Inflammatory macrophage (primary cell): ENCODE results near the gene APBA2.

Experiments
- DNase-seq, 2 donors: peaks; one replicate each; pipeline ENCODE4 v3.0.0-alpha.2; 2020 to 2022

Gene APBA2

DNA sequence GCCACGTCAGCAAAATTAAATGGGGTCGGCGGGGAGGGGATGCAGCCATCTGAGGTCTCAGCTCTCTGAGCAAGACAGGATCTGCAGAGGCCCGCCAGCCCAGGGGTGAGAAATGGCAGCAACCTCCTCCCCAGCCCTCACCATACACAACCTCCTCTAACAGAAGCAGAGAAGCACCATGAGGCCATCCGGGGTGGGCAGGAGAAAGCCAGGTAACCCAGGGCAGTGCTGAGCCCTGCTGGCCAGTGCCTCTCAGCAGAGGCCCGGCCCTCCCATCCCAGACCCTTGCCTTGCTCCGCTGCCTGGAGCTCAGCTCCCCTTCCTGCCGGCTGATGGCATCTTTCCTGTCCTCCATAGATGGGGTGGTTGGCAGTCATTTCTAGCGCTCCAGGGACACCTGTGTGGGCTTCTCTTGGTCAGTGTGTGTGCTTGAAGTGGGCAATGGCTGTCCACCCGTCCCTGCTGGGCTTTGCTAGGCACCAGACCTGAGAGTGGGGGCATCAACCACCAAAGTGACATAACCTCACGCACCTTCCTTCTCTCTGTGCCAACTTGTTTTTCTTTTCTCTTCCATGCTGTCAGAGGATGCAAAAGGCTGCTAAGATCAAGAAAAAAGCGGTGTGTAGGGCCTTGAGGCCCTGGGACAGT lies 208.0 kb downstream of the APBA2 start:
- no peak for DNase-seq

DNA sequence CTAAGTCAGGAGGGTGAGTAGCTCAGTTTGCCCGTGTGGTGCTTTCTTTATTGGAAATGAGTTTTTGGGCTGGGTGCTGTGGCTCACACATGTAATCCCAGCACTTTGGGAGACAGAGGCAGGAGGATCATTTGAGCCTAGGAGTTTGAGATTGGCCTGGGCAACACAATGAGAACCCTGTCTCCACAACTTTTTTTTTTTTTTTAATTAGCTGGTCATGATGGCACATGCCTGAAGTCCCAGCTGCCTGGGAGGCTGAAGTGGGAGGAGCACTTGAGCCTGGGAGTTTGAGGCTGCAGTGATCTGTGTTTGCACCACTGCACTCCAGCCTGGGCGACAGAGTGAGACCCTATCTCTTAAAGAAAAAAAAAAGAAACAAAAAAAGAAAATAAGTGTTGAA lies 208.9 kb downstream of the APBA2 start:
- DNase-seq, result no peak

- DNase-seq, result no peak
Measured at GRCh38 chr15:29095746-29096145, 210.0 kb downstream of the APBA2 start.

DNA sequence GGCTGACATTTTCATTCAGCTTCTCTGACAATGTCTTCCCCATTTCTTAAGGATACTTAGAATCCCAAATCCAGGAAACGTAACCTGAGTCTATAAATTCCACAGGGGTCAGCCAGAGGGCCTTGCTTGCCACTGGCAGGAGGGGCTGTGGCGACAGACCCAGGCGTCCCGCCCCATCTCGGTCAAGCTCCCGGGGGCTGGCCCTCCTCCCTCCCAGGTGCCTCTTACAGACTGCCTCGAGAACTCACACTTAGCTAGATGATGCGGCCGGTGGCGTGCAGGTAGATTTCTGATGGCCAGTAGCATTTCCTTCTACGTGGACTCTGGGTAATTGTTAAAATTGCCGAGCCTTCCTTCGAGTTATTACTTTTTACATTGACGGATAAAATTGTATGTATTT lies 211.4 kb downstream of the APBA2 start:
- no peak for DNase-seq

DNA sequence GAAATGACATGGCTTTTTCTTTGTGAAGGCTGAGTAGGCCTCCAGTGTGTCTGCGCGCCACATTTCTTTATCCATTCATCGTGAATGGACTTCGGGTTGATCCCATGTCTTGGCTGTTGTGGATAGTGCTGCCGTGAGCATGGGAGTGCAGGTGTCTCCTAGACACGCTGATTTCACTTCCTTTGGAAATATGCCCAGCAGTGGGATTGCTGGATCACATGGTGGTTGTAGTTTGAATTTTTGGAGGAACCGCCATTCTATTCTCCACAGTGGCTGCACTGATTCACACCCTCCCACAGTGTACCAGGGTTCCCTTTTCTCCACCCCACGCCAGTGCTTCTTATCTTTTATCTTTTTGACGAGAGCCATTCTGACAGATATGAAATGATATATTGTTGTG lies 212.2 kb downstream of the APBA2 start:
- no peak for DNase-seq

DNA sequence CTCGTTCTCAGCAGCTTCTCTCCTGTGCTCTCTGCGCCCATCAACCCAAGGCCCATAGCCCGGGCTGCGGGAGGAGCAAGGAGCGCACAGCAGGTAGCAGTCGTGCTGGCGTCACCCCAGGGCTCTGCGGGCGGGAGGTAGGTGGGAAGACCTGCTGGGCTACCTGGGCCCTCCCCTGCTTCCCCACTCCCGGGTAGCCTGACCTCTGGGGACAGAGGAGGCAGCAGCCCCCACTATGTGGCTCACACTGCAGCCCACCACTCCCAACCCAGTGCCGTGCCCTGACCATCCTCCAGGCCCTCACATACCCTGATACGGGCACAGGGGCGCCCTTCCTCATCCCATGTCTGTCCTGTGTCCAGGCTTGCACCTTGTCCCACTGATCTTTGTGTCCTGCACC lies 212.9 kb downstream of the APBA2 start:
- no peak for DNase-seq

GRCh38 chr15:29099131-29099880 lies 213.5 kb downstream of the APBA2 start:
- DNase-seq, result no peak

DNA sequence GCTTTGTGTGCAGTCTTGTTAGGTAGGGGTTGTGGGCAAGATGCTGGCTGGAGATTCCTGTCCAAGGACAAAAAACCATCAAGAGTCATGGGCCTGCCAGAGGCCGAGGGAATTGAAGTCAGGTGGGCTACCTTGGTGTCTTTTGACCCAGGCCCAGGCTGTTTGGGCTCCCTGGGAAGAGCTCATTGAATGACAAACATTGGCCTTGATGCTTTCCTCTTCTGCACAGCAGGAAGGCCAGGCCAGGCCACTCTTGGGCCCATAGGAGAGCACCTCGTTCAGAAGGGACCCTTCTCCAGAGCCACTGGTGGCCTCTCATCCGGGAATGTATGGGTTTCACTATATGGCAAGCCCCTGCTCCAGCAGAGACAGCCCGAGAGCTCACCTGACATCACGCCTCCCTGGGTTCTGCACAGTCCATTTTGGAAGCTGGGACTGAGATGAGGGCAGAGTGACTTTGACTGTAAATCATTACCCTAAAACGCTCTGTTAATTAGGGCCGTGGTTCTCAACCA lies 214.8 kb downstream of the APBA2 start:
- no peak for DNase-seq

DNA sequence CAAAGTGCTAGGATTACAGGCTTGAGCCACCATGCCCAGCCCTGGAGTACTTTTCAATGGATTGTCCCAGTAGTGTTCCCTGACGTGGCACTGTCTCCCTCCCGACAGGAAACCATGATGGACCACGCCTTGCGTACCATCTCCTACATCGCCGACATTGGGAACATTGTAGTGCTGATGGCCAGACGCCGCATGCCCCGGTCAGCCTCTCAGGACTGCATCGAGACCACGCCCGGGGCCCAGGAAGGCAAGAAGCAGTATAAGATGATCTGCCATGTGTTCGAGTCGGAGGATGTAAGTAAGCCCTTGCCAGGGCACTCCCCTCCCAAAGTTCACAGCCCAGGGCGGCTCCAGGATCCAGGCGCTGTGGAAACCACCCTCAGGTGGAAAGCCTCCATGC lies 215.7 kb downstream of the APBA2 start:
- no peak for DNase-seq

- DNase-seq, result peak; percentile 35 to 65
Measured at GRCh38 chr15:29102173-29102794, 216.5 kb downstream of the APBA2 start.

DNA sequence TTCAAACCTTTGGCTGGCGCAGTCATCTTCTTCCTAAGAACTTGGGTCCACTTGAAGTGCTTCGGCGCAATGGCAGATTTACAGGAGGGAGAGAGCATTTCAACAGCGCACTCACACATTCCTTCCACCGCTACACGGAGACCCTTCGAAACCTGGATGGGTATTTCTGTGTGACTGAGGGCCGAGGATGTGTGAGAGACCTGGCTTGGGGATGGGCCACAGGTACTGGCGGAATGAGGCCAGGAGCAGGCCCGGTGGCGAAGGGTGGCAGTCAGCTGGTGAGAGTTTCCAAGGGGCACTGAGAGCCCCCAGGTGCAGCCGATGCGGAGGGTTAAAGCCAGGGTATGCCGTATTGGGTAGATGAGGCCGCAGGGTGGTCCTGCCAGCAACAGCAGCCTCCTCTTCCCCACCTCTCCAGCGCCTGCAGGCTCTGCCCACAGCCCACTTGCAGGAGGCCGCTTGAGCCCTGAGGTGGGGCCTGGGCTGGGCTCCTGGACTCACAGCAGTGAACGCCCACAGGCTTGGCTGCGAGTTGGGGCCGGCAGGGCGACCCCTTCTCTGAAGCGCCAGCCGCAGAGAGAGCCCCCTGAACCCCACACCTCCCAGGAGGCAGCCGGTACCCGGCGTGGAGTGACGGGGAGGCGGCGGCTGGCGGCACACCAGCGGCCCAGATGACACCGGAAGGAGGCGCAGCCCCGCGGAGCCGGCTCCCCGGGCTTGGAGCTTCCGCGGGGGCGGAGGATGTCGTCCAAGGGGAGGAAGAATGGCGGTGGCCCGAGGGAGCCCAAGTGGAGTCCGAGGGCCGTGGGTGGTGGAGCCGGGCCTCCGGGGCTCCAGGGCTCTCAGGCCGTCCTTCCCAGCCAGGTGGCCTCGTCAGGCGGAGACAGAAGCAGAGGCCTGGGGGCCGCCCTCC lies 217.4 kb downstream of the APBA2 start:
- DNase-seq, result no peak

GRCh38 chr15:29103824-29104565 lies 218.2 kb downstream of the APBA2 start:
- DNase-seq, result peak; percentile 25 to 57

GRCh38 chr15:29104566-29104880 lies 218.7 kb downstream of the APBA2 start:
- no peak for DNase-seq

GRCh38 chr15:29105151-29105854 lies 219.5 kb downstream of the APBA2 start:
- DNase-seq, result no peak

- no peak for DNase-seq
Measured at GRCh38 chr15:29106116-29106515, 220.3 kb downstream of the APBA2 start.

- no peak for DNase-seq
Measured at GRCh38 chr15:29106551-29107290, 220.9 kb downstream of the APBA2 start.

GRCh38 chr15:29107291-29107890 lies 221.6 kb downstream of the APBA2 start:
- no peak for DNase-seq

DNA sequence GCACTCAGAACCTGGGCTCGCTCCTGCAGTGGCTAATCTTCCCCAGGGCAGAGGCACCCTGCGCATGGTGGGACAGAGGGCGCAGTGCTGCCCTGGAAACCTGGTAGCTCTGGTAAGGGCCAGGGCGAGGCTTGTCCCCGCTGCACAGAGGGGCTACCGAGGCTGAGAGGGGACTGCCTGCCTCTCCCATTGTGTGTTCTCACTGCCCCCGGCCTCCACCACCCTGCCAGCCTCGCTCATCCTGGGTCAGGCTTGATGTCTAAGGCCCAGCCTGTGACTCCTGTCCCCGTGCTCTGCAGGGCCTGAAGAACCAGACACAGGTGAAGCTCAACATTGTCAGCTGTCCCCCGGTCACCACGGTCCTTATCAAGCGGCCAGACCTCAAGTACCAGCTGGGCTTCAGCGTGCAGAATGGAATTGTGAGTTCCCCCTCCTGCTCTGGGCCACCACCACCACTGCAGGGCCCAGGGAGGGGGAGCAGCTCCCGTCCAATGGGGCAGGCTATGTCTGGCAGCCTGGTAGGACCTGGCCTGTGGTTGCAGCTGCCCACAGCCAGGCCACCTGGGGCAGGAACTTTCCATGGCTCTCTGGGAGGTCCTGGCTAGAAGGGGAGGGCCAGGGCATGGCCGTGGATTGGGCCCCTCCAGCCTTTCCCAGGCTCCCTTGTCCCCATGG lies 222.3 kb downstream of the APBA2 start:
- DNase-seq, result no peak

DNA sequence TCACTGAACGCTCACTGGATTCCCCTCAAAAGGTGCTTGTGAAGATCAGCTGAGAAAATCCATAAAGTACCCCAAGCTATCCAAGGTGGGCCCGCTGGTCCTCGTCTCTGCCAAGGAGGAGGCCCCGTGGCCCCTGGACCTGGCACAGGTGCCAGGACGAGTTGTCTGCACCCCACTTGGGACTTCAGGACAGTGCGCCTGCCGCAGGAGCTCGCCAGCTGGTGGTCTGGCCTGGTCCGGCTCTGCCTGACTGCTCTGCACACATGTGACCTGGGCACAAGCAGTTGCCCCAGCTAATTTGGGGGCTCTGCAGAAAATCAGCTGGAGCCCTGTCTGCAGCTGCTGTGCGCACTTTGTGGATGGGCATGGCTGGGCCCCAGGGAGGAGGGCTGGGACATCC lies 224.0 kb downstream of the APBA2 start:
- DNase-seq, result no peak

- no peak for DNase-seq
Measured at GRCh38 chr15:29110176-29110575, 224.4 kb downstream of the APBA2 start.
